Fibroblast of peridontal ligament (primary cell): Measurements from ENCODE around the gene FCAMR.
"Not testable (repeated sequence)": the region's sequence is repeated elsewhere in the genome, so short reads cannot be mapped to it uniquely, and the experiment has no call there.

Experiments
- DNase-seq: peaks from one replicate; pipeline ENCODE4 v3.0.0-alpha.2; 2010; ENCODE audit errors: extremely low read depth

Gene FCAMR

DNA sequence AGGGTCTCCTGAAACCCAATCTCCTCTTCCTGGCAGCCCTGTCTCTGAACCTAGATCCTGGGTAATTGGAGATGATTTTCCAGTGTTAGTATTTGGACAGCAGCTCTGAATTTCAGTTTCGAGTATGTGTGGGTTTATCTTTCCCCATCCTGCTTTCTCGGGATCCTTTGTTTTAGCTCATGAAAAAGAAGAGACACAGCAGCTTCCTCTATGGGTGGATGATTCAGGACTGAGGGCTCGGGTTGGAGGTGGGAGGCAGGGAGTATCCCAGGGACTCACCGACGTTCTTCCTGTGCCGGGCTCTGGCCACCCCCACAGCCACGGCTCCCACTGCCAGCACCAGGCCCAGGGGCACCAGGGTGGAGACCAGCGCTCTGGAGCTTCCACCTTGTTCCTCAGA is 38.1 kb downstream of the FCAMR start:
- DNase-seq, result no peak

DNA sequence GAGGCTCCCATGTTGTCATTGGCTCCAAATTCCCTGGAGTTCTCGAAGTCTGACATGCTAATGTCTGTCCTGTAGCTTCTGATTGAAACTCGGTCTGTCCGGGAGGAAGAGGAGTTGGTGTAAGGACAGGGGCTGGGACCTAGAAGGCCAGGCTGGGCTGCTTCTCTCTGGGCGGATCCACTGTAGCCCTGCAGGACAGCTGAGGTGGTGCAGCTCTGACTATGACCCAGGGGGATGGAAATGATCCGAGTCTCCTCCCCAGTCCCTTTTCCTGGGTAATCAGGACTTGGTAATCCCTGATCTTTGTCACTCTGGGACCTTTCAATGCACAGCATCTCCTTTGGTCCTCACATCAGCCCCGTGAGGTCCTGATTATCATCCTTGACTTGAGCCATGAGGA is 38.6 kb downstream of the FCAMR start:
- DNase-seq, result no peak

- DNase-seq, result no peak
These were observed 40.0 kb downstream of the FCAMR start for GRCh38 chr1:206930210-206930798.

- no peak for DNase-seq
These were observed 40.7 kb downstream of the FCAMR start for GRCh38 chr1:206929524-206929923.

DNA sequence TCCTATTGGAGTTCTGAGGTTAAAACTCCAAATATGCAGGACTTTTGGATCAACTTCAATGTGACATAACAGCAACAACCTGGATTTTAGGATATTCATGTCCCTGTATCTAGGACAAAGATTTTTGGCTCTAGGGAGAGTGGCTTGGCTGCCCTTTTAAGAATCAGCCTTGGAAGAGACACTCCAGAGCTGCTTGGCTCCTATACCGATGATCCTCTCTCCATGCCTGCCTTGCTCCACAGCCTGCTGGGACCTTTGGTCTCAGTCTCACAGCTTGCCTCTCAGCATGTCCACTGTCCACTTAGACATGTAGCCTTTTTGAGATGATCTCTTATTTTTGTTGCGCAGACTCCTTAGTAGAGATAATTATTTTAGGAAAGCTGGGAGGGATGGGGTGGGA is 44.0 kb downstream of the FCAMR start:
- DNase-seq, result no peak

GRCh38 chr1:206925106-206925736 is 45.0 kb downstream of the FCAMR start:
- no peak for DNase-seq

DNA sequence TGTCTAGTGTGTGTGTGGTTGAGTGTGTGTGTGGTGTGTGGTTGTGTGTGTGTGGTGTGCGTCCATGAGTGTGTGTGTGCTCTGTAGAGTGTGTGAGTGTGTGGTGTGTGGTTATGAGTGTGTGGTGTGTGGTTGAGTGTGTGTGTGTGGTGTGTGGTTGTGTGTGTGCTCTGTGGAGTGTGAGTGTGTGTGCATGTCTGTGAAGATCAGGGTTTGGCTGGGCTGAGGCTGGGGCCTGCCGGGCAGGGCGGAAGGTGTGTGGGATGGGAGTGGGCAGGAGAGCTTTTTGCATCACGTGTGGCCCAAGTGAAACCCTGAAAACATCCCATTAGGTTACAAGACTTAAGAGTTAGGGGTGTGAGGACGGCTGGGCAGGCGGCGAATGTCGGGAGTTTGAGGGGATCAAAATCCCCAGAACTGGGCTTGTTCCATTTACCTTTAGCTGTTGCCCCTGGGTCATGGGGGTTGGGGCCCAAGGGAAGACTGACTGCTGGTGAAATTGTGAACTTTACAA is 45.6 kb downstream of the FCAMR start:
- no peak for DNase-seq

GRCh38 chr1:206923961-206924557 is 46.2 kb downstream of the FCAMR start:
- not testable (repeated sequence) for DNase-seq

GRCh38 chr1:206923009-206923960 is 47.0 kb downstream of the FCAMR start:
- DNase-seq, result no peak

DNA sequence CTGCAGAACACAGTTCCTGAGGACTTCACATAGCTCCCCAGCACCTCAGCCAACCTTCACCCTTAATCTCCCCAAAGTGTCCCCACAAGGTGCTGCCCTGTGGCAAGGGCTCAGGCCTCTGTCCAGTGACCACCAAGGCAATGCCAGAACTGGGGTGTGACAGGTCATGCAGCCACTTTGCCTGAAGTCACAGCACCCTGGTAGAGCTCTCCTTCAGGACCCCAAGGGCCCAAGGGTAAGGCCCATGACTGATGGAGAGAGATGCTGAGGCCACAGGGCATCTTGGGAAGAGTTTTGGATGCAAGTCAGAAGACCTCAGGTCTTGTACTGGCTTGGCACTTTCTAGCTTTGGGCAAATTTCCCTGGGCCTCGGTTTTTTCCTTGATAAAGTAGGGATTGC is 47.7 kb downstream of the FCAMR start:
- no peak for DNase-seq

DNA sequence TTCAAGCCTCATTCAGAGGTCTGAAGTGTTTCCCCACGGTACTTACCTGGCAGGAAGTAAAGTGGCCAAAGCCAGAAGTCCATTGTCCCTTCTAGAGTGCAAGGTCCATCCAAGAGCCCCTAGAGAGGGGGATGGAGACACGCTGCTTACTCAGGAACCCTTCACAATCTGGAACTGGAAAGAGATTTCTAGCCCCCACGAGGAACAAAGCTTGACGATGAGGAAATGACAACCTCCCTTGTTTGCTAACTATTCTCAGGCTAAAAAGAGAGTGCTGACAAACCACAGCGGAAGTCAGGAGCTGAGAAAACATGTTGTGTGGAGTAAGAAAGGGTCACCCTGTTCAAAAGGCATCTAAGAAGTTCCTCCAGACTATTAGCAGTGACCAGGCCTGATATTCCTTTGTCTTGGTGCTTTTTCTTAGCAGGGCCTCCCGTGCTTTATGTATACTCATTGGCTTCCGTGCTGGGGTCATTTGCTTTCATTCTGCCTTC is 48.4 kb downstream of the FCAMR start, which contains the start of gene FCMR:
Gene FCMR (minus strand): TSS at position 170 of the 494 bp plus-strand sequence. CDS start 87 bp downstream, at position 83.
- no peak for DNase-seq

GRCh38 chr1:206918076-206918475 is 52.2 kb downstream of the FCAMR start:
- DNase-seq, result no peak

DNA sequence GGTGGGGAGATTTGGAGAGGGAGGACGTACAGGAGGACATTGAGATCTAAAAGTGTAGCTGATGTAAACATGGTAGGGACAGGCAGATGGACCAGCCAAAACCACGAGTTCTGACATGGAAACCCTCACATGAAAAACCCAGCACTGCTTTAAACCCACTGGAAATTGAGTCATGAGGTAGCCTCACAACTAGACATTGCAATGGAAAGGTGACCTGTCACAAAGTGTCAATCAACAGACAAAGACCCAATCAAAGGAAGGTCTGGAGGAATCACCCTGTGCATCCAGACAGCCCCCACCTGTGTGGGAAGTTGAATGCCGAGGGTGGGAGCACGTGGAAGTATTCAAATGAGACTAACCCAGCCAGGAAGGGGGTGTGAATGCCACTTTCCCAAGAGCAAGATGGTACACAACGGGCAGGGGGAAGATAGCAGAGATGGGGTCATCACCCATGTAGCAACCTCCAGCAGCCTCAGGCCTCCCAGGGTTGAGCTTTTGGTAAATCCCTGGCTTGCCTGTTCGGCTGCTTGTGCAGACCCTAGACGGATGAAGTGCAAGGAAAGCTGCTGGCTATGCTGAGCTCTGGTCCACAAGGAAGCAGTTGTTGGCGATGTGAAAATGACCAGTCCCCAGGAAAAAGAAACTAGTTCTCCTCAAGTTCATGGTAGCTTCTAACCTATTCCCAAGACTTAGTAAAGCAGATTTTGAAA is 54.1 kb downstream of the FCAMR start:
- no peak for DNase-seq

- no peak for DNase-seq
These were observed 55.1 kb downstream of the FCAMR start for GRCh38 chr1:206915030-206915735.

DNA sequence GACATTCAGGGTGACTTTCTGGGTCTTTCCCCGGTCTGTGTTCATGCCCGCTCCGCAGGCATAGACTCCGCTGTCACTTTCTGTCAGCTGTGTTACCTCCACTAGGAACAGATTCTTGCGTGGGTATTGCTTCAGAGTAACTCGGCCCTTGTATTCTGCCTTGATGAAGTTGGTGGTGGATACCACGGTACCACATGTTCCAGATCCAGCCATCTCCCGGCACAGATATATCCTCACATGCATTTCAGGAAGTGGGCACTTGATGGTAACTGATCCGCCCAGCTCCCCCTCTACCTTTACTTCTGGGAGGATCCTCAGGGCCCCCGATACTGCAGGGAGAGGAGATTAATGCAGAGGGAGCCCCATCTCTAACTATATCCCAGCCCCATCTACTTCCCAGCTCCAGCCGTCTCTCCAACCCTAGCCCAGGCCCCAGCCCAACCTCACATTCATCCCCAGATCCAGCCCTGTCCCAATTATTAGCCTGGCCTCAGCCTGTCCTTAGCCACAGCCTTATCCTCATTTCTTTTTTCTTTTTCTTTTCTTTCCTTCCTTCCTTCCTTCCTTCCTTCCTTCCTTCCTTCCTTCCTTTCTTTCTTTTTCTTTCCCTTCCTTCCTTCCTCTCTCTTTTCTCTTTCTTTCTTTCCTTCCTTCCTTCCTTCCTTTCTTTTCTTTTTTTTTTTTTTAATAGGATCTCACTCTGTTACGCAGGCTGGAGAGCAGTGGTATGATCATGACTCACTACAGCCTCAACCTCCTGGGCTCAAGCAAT is 56.3 kb downstream of the FCAMR start:
- no peak for DNase-seq

DNA sequence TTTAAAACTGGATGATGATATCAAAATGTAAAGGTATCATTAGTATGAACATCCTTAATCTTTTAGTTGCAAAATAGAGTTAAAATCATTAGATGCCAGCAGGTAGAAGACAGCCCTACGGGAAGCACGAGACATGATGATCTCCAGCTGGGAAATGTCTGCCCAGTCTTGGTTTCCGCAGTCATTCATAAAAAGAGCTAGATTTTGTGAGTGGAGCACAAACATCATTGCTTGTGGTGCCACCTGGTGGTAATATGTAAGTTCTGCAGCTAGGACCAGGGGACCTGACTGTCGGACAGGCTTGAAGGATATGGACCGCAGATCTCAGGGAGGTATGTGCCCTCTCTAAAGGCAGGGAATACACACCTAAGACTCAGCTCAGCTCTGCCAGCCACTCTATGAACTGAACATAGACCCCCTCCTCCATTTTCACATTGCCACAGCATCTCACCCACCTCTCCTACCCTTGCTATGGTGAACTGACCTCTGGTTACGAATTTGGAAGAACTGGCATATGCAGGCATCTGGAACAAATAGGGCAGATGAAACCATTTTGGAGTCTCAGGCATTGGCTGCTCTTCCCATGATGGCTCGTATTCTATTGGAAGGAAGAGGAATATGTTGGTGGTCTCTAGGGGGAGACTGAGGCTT is 57.7 kb downstream of the FCAMR start:
- DNase-seq, result peak; percentile 87

DNA sequence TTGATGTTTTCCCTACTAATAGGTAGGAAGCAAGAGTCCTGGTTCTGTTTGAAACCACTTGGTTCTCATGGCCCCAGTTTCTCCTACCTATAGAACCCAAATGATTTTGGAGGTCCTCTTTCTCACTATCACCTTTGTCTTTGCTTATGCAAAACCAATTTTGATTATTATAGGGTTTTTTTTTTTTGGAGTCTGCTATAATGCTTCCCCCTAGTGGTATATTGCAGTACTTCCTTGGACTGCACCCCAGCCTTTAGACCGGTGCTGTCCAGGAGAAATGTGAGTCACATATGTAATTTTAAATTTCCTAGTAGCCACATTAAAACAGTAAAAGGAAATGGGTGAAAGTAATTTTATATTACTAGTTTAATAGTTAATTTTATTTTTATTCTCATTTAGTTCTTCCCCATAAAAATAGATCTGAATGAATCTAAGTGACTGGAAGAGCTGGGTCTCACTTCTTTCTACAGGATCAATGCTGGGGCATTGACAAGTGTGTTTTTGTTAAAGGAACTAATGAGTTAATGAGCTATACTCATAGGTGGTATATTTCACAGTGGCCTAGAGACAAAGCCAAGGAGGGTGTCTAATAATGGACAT is 59.1 kb downstream of the FCAMR start:
- peak; percentile 86 for DNase-seq

DNA sequence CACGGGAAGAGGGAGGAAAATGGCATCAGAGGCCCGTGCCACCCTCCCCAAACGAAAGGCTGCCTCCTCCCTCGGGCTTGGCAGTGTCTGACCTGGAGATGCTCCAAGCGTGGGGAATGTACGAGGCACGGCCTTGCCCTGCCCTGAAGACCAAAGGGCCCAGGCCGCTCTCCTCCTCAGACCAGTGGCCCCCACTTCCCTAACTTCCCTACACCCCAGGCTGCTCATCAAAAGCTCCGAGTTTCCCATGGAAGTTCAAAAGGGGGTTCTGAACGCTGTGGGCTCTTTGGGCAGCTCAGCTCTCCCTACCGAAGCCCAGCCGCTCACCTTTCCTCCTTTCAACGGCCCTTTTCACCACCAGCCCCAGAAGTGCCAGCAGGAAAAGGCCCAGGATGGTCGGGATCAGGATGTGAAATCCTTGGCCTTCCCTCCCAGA is 60.4 kb downstream of the FCAMR start:
- no peak for DNase-seq
